ENCODE results near the gene FAM107A.

FAM107A gene

DNA sequence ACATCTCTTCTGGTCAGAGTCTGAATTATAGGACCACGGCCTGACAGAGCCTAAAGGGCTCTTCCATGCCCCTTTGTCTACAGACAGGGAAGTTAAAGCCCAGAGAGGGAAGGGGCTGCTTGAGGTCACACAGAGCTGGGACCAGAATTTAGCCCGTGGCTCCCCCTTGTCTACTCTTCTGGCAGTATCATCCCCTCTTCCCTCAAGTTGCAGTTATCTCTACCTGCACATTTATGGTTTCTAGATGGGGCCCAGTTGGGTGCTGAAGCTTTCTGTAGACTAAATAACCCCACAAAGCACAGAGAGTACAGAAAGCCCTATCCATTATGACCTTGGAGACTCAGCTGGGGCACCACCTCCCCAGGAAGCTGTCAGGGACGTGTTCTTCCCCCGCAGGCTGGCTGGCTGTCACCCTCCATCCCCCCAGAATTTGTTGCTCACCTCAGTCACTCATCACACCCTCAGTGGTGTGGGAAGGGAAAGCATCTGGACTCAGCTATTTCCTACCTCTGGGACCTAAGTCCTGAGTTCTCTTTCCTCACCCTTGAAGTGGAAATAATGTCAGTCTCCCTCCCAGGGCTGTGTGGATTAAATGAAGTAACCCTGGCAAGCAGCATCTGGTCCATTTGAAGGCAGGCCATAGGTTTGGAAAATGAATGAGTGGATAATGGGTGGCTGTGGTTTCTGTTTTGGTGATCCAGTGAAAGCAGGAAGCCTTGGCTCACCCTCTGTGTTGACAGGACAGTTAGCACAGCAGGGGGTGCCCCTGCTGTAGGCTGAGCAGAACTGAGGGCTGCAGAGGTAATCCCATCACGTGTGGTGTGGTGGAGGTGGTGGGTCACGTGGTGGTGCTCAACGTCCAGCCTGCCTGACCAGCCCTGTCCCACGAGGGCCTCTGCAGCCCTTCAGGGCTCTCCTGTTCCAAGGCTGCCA is 56.5 kb downstream of the FAM107A start:
- no peak for DNase-seq (ENCODE audit: extremely low read depth, low read depth)
- no peak overlapping the region for H3K4me3 ChIP-seq (replicated peaks; ENCODE audit: low read depth, low read length)
- TF ChIP-seq, protein P1, sequence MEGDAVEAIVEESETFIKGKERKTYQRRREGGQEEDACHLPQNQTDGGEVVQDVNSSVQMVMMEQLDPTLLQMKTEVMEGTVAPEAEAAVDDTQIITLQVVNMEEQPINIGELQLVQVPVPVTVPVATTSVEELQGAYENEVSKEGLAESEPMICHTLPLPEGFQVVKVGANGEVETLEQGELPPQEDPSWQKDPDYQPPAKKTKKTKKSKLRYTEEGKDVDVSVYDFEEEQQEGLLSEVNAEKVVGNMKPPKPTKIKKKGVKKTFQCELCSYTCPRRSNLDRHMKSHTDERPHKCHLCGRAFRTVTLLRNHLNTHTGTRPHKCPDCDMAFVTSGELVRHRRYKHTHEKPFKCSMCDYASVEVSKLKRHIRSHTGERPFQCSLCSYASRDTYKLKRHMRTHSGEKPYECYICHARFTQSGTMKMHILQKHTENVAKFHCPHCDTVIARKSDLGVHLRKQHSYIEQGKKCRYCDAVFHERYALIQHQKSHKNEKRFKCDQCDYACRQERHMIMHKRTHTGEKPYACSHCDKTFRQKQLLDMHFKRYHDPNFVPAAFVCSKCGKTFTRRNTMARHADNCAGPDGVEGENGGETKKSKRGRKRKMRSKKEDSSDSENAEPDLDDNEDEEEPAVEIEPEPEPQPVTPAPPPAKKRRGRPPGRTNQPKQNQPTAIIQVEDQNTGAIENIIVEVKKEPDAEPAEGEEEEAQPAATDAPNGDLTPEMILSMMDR (IDR thresholded peaks at IDR 0.05; ENCODE audit: low read depth, low read length, missing control alignments): no peak

GRCh38 chr3:58519668-58520402 is 57.4 kb downstream of the FAM107A start:
- no peak overlapping the region for H3K4me3 ChIP-seq (replicated peaks; ENCODE audit: low read depth, low read length)
- no peak for DNase-seq (ENCODE audit: extremely low read depth, low read depth)
- TF ChIP-seq, protein P1 (IDR thresholded peaks at IDR 0.05; ENCODE audit: low read depth, low read length, missing control alignments): no peak

DNA sequence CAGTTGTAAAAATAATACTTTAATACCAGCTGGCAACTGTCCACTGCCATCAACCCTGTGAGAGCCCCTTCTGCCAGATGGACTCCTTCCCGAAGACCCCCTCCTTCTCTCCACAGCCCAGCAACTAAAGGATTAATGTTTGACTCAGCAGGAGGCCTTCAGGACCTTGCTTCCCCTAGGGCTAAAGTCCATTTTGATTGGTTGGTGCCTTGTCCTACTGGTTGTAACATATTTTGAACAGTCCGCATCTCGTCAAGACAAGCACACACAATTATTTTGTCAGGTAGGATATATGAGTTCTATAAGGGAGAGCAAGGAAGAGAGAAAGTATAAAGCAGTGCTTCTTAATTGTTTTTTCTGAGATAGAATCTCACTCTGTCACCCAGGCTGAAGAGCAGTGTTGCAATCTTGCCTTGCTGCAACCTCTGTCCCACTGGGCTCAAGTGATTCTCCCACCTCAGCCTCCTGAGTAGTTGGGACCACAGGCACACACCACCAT is 58.9 kb downstream of the FAM107A start:
- no peak for DNase-seq (ENCODE audit: extremely low read depth, low read depth)
- TF ChIP-seq, protein P1 (IDR thresholded peaks at IDR 0.05; ENCODE audit: low read depth, low read length, missing control alignments): no peak
- H3K4me3 ChIP-seq (replicated peaks; ENCODE audit: low read depth, low read length): no peak overlapping the region

GRCh38 chr3:58514405-58514804 is 62.8 kb downstream of the FAM107A start:
- TF ChIP-seq, protein P1 (IDR thresholded peaks at IDR 0.05; ENCODE audit: low read depth, low read length, missing control alignments): no peak

More at GRCh38 chr3:58514405-58514804, 62.8 kb downstream of the FAM107A start:
- no peak overlapping the region for H3K4me3 ChIP-seq (replicated peaks; ENCODE audit: low read depth, low read length)
- no peak for DNase-seq (ENCODE audit: extremely low read depth, low read depth)

All from HFF-Myc (cell line).